ENCODE measurements around the gene NUB1. TPM values are rescaled to one million over a fixed set of nuclear protein-coding genes. Genes with fewer than 3 reads are reported as not detected.

Gene NUB1
- polyA plus RNA-seq, 4 donors, result 73.1 to 88.6 (median 83.1) TPM

GRCh38 chr7:151399906-151400305 is 58.3 kb downstream of the NUB1 start:
- DNase-seq (ENCODE audit: low read depth in 4 of 4, low spot score in 2 of 4), result no peak

DNA sequence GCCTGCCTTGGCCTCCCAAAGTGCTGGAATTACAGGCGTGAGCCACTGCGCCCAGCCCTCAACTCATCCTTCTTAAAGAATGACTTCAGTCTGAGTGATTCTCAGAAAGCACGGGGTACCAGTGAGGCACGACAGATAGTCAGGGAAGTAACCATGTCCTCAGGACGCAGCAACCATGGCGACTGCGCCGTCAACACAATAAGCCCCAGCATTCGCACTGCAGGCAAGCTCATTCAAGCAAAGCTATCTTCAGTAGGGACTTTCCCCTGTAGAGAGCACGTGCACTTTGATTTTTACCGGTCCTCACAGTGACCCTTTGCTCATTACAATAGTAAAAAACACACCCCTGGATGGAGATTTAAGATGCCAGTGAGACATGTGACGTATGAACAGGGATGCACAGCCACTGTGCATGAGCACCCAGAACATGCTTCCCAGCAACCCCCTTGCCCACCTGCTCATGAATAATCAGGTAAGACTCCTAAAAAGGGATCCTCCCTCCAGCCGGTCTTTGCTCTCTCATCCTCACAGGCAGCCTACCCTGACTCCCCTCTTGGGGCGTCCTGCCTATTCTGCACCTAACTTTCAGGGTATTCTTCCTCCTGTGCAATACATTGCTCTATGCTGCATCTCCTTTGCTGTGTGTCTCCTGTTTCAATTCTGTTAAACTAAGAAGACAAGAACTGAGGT is 59.2 kb downstream of the NUB1 start:
- no peak for DNase-seq (ENCODE audit: low read depth in 4 of 4, low spot score in 2 of 4)

GRCh38 chr7:151402029-151402835 is 60.6 kb downstream of the NUB1 start:
- DNase-seq (ENCODE audit: low read depth in 4 of 4, low spot score in 2 of 4), result no peak

DNA sequence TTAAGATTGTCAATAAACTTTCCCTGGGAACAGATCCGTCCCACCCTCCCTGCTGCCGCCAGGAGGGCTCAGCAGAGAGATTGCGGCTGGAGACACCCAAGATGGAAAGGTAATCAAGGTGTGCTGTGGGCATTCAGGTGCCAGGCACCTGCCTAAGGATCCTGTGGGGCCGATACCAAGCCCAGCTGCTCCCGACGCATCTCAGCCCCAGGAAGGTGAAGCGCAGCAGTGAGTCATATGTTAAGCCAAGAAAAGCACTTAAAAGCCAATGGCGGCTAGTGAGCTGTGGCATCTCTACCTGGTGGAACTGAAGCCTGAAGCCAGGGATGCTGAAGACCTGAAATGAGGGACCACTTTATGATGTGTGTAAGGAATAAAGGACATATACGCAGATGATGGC is 62.2 kb downstream of the NUB1 start:
- DNase-seq (ENCODE audit: low read depth in 4 of 4, low spot score in 2 of 4), result no peak

DNA sequence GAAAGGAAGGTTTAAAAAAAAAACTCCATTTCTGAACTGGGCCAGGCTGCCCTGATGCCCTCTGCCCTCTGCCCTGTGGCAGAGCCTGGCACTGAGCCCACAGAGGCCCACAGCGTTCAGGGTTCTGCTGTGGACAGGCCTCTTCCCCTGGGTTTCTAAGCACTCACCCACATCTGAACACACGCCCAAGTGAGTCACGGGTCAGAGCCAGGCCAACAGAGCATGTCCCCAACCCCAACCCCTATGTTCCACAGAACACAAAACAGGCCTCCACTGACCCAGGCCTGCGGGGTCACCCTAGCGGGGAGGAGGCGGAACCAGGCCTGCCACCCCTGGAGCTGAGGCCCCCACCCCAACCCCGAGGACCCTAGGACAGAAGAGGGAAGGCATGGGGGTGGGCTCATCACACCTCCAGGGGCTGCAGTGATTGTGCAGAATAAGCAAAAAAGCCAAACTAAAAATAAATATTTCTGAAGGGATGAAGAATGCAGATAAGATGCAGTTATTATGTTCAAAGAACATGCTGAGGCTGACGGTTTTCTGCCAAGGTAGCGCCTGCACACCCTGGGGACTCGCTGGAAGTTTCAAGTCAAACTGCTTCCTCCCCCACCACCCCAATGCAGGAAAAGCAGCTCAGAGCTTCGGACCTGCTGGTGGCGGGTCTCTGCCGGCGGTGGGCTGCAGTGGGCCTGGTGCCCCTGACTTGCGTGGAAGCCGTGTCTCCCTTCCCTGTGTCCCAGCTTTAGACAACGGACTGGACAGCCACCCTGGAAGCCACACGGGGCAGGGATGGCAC is 62.8 kb downstream of the NUB1 start:
- DNase-seq (ENCODE audit: low read depth in 4 of 4, low spot score in 2 of 4), result no peak

DNA sequence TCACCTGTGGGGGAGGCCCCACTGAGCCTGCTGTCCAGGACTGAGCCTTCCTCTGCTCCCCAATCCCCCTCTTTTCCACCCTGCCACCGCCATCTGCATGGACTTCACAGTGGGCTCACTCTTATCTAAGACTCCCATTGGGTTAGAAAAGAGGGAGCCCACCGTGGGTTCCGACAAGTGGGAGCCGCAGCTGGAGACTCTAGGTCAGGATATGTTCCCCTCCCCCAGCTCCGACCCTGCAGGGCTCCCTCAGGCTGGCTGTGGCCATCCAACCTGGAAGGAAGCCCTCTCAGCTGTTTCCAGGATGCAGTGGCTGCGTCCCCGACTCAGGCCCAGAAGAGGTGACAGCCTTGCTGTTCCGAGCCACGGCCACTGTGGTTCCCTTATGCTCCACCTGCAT is 63.4 kb downstream of the NUB1 start:
- no peak for DNase-seq (ENCODE audit: low read depth in 4 of 4, low spot score in 2 of 4)

DNA sequence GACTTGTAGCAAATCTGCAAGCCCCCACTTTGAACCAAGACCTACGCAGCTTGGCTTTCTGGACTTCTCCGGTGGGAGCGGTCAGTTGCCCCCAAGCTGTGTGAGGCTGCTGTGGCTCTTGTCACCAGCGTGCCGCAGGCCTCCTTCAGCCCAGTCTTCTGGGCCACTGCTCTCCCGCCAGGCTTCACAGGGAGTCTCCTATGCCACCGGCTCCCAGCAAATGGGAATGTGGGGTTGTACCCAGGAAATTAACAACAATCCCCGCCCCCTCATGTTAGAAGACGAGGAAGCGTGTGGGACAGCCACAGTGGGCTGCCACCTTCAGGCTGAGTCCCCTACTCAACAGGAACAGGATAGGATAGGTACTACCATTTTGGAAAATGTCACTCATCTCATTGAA is 64.0 kb downstream of the NUB1 start:
- no peak for DNase-seq (ENCODE audit: low read depth in 4 of 4, low spot score in 2 of 4)

- no peak for DNase-seq (ENCODE audit: low read depth in 4 of 4, low spot score in 2 of 4)
Observed at GRCh38 chr7:151406051-151406875, 64.7 kb downstream of the NUB1 start.

DNA sequence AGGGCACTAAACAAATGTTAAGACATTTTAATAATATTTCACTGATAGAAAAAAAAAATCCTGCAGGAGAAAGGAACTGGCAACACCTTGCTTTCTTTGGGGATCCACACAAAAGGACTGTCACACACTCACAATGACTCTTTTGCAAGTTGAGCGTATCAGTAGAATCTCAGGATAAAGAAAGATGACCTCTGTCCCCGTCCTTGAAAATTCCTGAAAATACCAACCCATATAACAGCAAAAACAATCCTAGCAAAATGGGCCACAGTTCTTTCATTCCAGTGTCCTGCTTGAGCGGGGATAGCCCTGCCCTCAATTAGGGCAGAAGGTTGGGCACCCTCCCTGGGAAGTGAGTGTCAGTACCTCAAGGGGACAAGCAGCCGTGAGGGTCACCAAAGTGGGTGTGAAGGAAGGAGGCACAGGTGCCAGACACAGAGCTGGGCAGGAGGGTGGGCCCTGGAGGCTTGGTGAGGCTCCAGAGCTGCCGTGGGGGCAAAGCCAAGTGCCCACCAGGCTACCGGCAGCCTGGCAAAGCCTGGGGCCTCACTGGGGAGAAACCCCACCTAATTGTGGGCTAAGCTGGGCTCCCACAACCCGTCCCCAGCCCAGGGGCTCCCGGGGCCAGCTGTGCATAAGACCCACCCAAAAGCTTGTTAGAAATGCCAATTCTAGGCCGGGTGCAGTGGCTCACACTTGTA is 65.4 kb downstream of the NUB1 start:
- no peak for DNase-seq (ENCODE audit: low read depth in 4 of 4, low spot score in 2 of 4)

DNA sequence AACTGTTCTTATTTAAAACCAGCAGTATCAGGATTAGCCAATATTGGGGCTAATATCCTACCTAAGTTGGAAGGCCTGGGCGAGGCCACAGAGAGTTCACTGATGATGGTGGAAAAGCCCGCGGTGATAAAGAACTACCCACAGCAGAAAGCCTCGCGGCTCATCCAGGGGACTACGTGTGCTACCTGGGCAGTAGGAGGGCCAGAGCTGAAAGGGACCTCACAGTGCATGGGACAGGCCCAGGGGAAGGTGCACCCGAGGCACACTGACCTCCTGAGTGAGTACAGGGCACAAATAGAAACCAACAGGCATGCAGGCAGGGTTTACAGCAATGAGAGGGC is 66.9 kb downstream of the NUB1 start:
- DNase-seq (ENCODE audit: low read depth in 4 of 4, low spot score in 2 of 4), result no peak

DNA sequence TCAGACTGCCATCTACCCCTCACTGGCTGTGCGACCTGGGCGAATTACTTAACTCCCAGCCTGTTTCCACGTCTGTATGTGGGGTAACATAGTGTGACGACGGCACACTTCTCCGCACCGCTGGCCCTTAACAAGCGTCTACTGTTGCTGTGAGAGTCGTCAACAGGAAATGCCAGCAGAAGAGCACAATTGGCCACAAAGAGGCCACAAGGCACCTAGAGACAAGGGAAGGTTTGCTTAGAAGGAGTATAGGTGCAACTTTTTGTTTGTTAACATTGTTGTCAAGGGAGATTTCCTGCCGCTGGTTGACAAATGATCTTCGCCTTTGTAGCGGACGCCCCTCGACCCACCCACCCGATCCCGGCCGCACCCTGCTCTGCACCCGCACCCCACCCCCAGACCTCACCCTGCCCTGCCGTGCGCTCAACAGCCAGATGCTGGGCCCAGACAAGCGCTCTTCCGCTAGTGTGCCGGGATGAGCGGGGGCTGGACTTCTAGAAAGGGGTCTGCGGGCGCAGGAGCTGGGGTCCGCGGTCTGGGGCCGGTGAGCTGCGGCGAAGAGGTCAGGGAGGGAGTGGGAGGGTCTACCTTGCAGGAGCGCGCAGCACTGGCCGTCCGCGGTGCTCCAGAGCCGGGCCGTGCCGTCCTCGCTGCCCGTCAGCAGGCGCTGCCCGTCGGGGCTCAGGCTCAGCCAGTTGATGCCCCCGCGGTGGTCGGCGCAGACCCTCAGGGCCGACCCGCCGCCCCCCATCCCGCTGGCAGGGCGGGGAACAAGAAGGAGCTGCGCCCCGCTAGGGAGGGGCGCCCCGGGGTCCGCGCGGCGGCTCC is 67.4 kb downstream of the NUB1 start:
- no peak for DNase-seq (ENCODE audit: low read depth in 4 of 4, low spot score in 2 of 4)

- DNase-seq (ENCODE audit: low read depth in 4 of 4, low spot score in 2 of 4), result no peak
Observed at GRCh38 chr7:151409667-151410404, 68.2 kb downstream of the NUB1 start, which contains the start of gene WDR86. Gene WDR86, minus strand, starts transcription at chr7:151410038. Its CDS starts 449 bp downstream, at chr7:151409589.

DNA sequence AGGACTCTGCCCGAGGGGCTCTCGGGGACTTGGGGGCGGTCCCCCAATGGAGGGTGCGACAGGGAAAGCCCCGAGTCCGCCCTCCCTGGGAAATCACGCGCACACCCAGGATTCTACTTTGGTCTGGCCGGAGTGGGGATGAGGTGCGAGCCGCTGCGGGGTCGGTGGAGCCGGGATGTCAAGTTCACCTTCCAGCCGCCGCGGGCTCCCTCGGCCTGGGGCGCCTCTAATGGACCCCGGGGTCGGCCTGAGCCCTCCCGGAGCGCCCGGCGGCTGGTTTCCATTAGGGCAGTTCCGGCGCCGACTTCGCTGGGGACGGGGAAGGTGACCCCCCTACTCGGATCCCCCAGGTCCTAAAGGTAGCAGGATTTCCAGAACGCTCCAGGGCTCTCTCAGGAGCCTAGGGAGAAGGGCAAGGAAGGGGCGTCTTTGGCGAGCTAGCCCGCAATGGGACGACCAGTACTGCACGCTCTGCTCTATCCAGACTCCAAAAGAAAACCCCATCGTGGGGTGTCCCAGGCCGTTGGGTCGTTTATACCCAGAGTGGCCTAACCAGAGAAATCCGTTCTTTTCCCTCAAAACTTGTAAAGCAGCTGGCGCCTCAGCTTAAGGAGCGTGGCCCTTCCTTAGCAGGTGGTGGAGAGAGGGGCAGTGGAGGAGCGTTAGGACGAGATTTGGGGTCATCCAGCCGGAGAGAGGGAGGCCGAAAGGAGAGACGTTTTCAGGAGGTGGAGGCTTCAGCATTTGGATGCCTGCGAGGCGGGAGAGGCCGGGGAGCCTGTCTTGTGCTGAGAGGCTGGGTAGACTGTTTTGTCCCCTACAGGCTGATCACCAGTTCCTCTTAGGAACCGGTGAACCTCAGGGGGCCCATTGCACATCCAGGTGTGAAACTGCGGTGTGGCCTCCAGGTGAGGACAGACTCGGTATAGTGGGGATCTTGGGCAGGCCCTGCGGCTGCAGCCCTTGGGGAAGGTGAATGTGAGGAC is 69.1 kb downstream of the NUB1 start:
- no peak for DNase-seq (ENCODE audit: low read depth in 4 of 4, low spot score in 2 of 4)

GRCh38 chr7:151411551-151411950 is 69.9 kb downstream of the NUB1 start:
- DNase-seq (ENCODE audit: low read depth in 4 of 4, low spot score in 2 of 4), result no peak

DNA sequence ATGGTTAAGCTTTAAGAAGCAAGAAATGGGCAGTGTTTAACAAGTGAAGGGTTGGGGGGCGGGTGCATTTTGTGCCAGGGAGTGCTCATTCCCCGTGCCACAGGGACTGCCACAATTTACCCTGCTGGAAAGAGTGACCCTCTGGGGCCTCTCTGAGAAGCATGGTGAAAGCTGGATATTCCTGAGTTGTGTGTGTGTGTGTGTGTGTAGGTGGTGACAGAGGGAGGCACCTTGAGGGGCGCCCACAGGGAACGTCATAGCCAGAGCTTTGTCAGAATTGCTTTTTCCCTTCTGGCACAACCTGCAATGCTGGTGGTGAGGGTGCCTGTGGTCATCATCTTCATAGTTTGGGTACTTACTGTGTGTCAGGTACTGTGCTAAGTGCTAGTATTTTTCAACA is 70.7 kb downstream of the NUB1 start:
- DNase-seq (ENCODE audit: low read depth in 4 of 4, low spot score in 2 of 4), result no peak

GRCh38 chr7:151413241-151413640 is 71.6 kb downstream of the NUB1 start:
- no peak for DNase-seq (ENCODE audit: low read depth in 4 of 4, low spot score in 2 of 4)
